Thymus (tissue), 11 donors: ENCODE measurements around the gene RYK. TPM values are rescaled to one million over a fixed set of nuclear protein-coding genes. Genes with fewer than 3 reads are reported as not detected.

Source experiments
- DNase-seq, 9 donors: peaks; one replicate each; pipeline ENCODE4 v3.0.0-alpha.2; 2013; ENCODE audit warnings: low spot score in 9 of 9, low read depth in 6 of 9, missing footprints in 1 of 9
- H3K27ac ChIP-seq, 2 donors: one replicate each; pipeline ENCODE4 v1.5.1; 2013; ENCODE audit warnings: control low read depth in 1 of 2, low read depth in 1 of 2, low read length in 1 of 2, mild to moderate bottlenecking in 1 of 2, moderate library complexity in 1 of 2
- H3K27me3 ChIP-seq, 2 donors: one replicate each; pipeline ENCODE4 v1.5.1; 2013; ENCODE audit warnings: low read length in 1 of 2; ENCODE audit not compliant: control insufficient read depth in 2 of 2, insufficient read depth in 1 of 2
- H3K36me3 ChIP-seq, 2 donors: one replicate each; pipeline ENCODE4 v1.5.1; 2013; ENCODE audit warnings: low read length in 1 of 2, mild to moderate bottlenecking in 1 of 2, moderate library complexity in 1 of 2; ENCODE audit not compliant: control insufficient read depth in 2 of 2, insufficient read depth in 2 of 2
- H3K4me1 ChIP-seq, 2 donors: one replicate each; pipeline ENCODE4 v1.5.1; 2013; ENCODE audit warnings: low read length in 2 of 2; ENCODE audit not compliant: control insufficient read depth in 2 of 2, insufficient read depth in 2 of 2
- H3K4me3 ChIP-seq, 2 donors: one replicate each; pipeline ENCODE4 v1.5.1; 2013; ENCODE audit warnings: low read length in 2 of 2, control low read depth in 1 of 2, mild to moderate bottlenecking in 1 of 2
- H3K9me3 ChIP-seq, 2 donors: one replicate each; pipeline ENCODE4 v1.5.1; 2013; ENCODE audit warnings: low read length in 1 of 2, mild to moderate bottlenecking in 1 of 2; ENCODE audit not compliant: control insufficient read depth in 2 of 2, insufficient read depth in 1 of 2
- WGBS: extraction: QIAGEN DNeasy Blood & Tissue Kit; methylation state at CpG from one replicate; pipeline ENCODE4 v1.1.7; 2013; 5-methylcytosine and 5-hydroxymethylcytosine counted together
- polyA plus RNA-seq: library from polyadenylated mRNA; stranded (reverse); fragments of 200-250 nt; gene quantifications from one replicate; pipeline ENCODE4 v1.2.3, GENCODE V29; 2013
- total RNA-seq: library from RNA; stranded (reverse); fragments of 120-200 nt; gene quantifications from one replicate; pipeline ENCODE4 v1.2.4, GENCODE V29; 2013
- donor health status: healthy.

Gene RYK
- total and polyA plus RNA-seq, 2 donors: 40.9 to 53.6 TPM

DNA sequence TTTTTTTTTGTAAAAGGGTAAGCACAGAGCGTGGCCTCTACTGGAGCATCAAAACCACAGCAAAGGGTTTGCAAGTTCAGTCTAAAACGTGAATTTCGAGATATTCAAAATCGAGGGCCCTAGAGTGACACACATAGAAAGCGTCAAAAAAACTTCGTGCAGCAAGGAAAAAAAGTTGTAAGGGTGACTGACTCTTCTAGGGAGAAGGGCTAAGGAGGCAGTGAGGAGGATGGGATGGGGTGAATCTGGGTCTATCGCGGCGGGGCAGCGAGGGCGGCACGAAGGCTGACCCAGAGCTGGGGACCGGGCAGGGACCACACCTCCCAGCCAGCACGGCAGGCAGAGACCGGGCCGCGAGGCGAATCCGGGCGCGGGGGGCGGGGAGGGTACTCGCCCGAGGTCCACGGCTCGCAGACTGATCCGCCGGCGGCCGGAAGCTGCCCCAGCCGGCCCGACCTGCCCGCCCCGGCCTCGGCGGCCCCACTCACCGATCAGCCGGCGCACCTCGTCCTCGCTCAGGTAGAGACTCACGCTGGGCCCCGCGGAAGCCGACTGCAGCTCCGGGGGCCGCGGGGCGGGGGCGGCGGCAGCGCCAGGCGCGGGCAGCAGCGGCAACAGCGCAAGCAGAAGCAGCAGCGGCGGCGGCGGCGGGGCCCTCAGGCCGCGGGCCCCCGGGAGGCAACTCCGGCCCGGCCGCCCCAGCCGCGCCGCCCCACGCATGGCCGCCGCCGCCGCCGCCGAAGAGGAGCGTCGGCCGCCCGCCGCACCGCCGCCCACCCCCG is 533 bp downstream of the RYK start:
- H3K27ac ChIP-seq: peak overlapping the region; percentile 74 to 91
- WGBS: under 1% methylated on average over 85 of the region's 85 CpGs

DNA sequence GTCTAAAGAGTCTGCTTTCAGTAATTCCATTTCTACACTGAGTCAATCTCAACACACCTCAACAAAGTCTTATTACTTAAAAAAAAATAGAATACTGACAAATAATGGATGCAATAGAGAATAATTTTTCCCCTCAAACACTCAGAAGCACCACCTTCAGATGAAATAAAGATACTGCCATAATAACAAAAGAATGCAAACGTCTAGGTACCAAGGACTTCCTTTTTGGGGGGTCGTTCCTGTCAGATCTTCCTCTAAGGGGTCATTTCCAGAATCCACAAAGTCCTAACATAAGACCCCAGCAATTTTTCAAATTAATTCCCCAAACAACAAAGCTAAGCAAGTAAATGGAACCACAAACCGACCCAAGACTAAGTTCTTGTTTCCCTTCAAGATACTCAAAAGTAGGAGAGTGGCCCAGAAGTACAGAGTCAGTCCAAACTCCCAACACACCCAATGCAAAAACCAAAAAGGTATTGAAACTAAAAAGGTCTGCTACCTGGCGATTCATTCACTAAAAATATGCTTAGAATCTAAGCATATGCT is 1.3 kb downstream of the RYK start:
- peak overlapping the region; percentile 65 to 91 for H3K4me3 ChIP-seq
- DNase-seq: peak in 3 of 9 donors; percentile 17 to 48 (median 35)
- H3K9me3 ChIP-seq: no peaks in the 10 kb centered on the region
- H3K36me3 ChIP-seq: no peaks in the 10 kb centered on the region
- no peaks in the 10 kb centered on the region for H3K27me3 ChIP-seq
- peak overlapping the region; percentile 42 to 74 for H3K27ac ChIP-seq
- H3K4me1 ChIP-seq: peaks cover 8 to 9% of the 10 kb centered on the region in 2 donors
- WGBS: 5% methylated on average over 4 of the region's 4 CpGs

More for the DNA sequence above, 533 bp downstream of the RYK start:
- no peaks in the 10 kb centered on the region for H3K9me3 ChIP-seq
- H3K36me3 ChIP-seq: no peaks in the 10 kb centered on the region
- H3K4me3 ChIP-seq: peak overlapping the region; percentile 65 to 91
- peaks cover 8 to 9% of the 10 kb centered on the region in 2 donors for H3K4me1 ChIP-seq
- no peaks in the 10 kb centered on the region for H3K27me3 ChIP-seq
- peak in 7 of 9 donors; percentile 23 to 65 (median 31) for DNase-seq

DNA sequence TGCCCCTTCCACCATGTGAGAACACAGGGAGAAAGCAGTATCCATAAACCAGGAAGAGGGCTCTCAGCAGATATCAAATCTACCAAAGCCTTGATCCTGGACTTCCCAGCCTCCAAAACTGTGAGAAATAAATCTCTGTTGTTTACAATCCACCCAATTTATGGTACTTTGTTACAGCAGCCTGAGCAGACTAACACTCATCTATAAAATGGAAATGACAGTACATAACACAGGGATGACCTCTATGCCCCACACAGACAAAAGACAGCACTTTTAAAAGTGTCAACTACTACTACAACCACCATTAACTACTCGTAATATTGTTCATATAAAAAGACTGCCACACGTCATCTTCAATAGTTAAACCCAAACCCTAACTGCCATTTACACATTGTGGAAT is 5.7 kb downstream of the RYK start:
- Histone ChIP-seq H3K27me3 (no peaks in the 10 kb centered on the region), H3K4me3 (no peak overlapping the region), H3K4me1 (peaks cover 0 to 8% of the 10 kb centered on the region in 2 donors), H3K36me3 (no peaks in the 10 kb centered on the region), H3K9me3 (no peaks in the 10 kb centered on the region), H3K27ac (no peak overlapping the region)
- DNase-seq: no peak
- 98% methylated on average over 2 of the region's 2 CpGs for WGBS

DNA sequence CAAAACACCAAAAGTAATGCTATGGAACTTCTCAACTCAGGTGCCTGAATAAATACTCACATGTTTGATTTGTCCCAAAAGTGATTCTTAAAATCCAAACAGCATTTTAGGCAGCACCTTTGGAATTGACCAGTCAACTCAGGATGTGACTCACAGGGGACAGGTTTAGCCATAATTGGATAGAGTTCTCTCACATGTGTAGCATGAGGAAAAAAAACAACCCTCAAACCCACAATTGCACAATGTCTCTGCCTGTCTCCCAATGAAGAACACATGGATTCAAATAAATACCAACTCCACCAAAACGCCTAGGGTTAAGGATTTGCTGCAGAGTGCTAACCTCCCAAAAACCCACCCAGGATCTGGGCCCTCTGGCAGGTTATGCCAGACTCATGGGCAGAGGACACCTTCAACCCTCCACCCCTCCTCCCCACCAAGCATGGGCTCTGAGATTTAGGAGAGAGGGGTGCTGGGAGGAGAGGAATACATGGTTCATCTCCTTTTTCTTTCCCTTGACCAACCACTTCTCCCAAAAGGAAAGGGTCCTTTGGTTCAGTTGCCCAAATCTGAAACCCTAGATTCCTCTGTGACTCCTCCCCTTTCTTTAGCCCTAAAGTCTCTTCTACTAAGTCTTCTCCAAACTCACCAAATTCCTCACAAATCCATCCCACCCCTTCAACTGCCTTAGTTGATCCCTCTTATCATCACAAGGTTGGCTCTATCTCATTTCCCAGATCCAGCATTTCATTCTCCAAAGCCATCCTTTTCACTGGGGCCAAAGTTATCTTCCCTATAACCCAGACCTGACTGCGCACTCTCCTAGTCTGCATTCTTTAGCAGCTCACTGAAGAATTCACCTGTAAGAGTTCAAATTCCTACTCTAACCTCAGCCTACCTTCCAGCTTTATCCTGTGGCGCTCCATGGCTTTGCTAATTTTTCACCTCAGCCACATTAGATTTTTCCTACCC is 7.7 kb downstream of the RYK start:
- 97% methylated on average over 3 of the region's 3 CpGs for WGBS
- H3K27ac ChIP-seq: no peak overlapping the region
- no peaks in the 10 kb centered on the region for H3K36me3 ChIP-seq
- H3K4me3 ChIP-seq: no peak overlapping the region
- no peaks in the 10 kb centered on the region for H3K9me3 ChIP-seq
- no peak for DNase-seq
- H3K4me1 ChIP-seq: peaks cover 2 to 3% of the 10 kb centered on the region in 2 donors
- no peaks in the 10 kb centered on the region for H3K27me3 ChIP-seq

DNA sequence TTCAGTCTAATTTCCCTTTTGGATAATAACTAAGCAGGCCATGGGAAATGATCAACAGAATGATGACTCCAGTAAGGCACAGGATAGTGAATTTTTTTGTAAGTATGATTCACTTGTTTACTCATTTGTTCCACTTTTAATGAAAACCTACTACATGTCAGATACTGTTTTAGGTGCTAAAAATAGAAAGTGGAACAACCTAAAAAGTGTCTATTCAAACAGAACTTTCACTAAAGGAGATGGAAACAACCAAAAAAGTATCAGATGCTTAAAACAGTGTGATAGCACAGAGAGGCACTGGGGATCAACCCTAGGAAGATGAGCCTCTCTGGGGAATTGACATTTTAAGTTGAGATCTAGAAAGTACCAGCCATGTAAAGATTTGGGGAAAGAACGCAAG is 11.1 kb downstream of the RYK start:
- Histone ChIP-seq H3K27ac (no peak overlapping the region), H3K4me3 (no peak overlapping the region), H3K27me3 (no peaks in the 10 kb centered on the region), H3K4me1 (peaks cover 3% of the 10 kb centered on the region in 2 donors), H3K36me3 (no peaks in the 10 kb centered on the region), H3K9me3 (no peaks in the 10 kb centered on the region)
- WGBS: 92% methylated on average over 1 of the region's 1 CpG
- no peak for DNase-seq

GRCh38 chr3:134237454-134238145 is 13.1 kb downstream of the RYK start:
- no peak for DNase-seq
- no peak overlapping the region for H3K4me3 ChIP-seq
- no peaks in the 10 kb centered on the region for H3K9me3 ChIP-seq
- peaks cover 3% of the 10 kb centered on the region in 2 donors for H3K4me1 ChIP-seq
- WGBS: 96% methylated on average over 4 of the region's 4 CpGs
- no peaks in the 10 kb centered on the region for H3K27me3 ChIP-seq
- no peaks in the 10 kb centered on the region for H3K36me3 ChIP-seq
- no peak overlapping the region for H3K27ac ChIP-seq

GRCh38 chr3:134236505-134237170 is 14.0 kb downstream of the RYK start:
- no peaks in the 10 kb centered on the region for H3K36me3 ChIP-seq
- H3K27me3 ChIP-seq: no peaks in the 10 kb centered on the region
- 79% methylated on average over 3 of the region's 3 CpGs for WGBS
- DNase-seq: no peak
- no peak overlapping the region for H3K4me3 ChIP-seq
- H3K27ac ChIP-seq: no peak overlapping the region
- no peaks in the 10 kb centered on the region for H3K9me3 ChIP-seq
- peaks cover 3 to 5% of the 10 kb centered on the region in 2 donors for H3K4me1 ChIP-seq

DNA sequence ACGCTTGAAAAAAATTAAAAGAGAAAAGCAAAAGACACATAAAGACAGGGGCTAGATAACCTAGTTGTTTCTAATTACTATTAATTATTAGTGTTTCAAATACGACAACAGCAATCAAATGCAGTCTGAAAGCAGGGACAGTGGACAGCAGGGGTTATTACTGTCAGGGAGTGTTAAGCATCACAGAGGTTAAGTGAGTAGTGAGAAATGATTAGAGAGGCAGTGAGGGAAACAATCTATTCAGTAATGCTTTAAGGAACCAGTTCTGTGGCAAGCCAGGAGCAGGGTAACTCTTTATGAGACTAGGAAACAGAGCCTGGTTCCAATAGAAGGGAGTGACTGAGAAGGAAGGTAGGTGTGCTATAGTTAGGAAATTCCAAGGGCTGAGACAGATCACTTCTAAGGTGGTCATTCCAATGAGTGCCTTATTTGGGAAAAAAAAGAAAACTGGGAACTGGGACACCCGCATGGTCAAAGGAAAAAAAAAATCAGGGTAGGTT is 15.0 kb downstream of the RYK start:
- peaks cover 5 to 8% of the 10 kb centered on the region in 2 donors for H3K4me1 ChIP-seq
- no peaks in the 10 kb centered on the region for H3K27me3 ChIP-seq
- 98% methylated on average over 3 of the region's 3 CpGs for WGBS
- H3K9me3 ChIP-seq: no peaks in the 10 kb centered on the region
- DNase-seq: no peak
- no peak overlapping the region for H3K4me3 ChIP-seq
- H3K36me3 ChIP-seq: no peaks in the 10 kb centered on the region
- H3K27ac ChIP-seq: no peak overlapping the region
